GM12864 (cell line): ENCODE results near the gene TOX2.

Experiments used
- DNase-seq: peaks from one replicate; pipeline ENCODE4 v3.0.0-alpha.2; 2011; ENCODE audit warnings: low read depth
- H3K4me3 ChIP-seq: 2 replicates; pipeline ENCODE4 v1.5.1; 2011; ENCODE audit warnings: mild to moderate bottlenecking, low read depth, low read length, control low read depth
- TF ChIP-seq, protein P1 (sequence below): IDR thresholded peaks from 2 replicates; pipeline ENCODE4 v1.5.1; 2011; ENCODE audit warnings: low read depth, mild to moderate bottlenecking, moderate library complexity, low read length, control low read depth, inconsistent platforms; ENCODE audit errors: missing control alignments

The TOX2 gene

DNA sequence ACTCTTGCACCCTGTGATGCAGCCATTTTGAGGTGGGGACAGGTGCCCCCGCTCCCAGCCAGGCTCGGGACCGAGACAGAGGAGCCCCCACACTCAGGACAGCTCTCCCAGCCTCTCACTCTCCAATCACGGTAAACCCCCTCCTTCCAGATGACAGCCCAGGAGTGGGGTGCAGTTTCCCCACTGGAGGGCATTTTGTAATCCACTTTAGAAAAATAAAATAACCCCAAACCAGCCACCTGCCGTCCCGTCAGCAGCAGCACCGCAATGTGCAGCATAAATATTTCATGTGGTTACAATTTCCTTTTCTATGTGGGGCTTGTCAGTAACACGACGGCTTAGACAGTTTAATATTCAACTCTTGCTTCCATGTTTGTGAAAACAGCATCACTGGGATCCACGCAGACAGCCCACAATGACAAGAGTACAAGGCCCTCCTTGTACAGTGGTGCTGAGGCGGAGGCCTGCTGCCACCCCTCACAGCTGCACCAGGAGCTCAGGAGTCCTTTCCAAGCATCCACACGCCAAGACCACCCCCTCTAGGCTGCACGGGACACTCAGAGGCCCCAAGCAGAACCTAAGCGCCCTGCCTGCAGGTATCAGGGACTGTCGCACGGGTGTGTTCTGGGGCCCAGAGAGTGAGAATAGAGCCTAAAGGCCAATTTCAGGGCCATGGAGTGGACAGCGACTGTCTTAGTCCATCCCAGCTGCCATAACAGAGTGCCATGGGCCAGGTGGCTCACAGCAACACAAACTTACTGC is 155.7 kb downstream of the TOX2 start:
- DNase-seq = no peak
- no peak overlapping the region for H3K4me3 ChIP-seq
- TF ChIP-seq, protein P1, sequence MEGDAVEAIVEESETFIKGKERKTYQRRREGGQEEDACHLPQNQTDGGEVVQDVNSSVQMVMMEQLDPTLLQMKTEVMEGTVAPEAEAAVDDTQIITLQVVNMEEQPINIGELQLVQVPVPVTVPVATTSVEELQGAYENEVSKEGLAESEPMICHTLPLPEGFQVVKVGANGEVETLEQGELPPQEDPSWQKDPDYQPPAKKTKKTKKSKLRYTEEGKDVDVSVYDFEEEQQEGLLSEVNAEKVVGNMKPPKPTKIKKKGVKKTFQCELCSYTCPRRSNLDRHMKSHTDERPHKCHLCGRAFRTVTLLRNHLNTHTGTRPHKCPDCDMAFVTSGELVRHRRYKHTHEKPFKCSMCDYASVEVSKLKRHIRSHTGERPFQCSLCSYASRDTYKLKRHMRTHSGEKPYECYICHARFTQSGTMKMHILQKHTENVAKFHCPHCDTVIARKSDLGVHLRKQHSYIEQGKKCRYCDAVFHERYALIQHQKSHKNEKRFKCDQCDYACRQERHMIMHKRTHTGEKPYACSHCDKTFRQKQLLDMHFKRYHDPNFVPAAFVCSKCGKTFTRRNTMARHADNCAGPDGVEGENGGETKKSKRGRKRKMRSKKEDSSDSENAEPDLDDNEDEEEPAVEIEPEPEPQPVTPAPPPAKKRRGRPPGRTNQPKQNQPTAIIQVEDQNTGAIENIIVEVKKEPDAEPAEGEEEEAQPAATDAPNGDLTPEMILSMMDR = no peak

DNA sequence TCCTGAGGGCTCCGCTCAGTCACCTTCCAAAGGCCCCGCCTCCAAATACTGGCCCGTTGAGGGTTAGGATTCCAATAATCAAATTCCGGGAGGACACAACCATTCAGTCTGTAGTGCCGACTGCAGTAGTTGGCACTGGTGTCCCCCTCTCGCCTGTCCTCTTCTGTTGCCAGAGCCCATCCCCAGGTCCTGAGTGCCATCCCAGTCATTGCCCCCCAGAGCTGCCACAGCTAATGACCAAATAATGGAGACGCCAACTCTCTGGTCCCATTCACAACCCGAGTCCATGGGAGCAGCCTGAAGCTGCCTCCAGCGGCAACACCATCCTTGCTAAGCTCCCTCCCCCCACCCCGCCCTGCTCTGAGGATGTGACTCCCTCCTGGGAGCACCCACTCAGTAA is 156.4 kb downstream of the TOX2 start:
- no peak overlapping the region for H3K4me3 ChIP-seq
- DNase-seq = no peak
- TF ChIP-seq, protein P1 = no peak

DNA sequence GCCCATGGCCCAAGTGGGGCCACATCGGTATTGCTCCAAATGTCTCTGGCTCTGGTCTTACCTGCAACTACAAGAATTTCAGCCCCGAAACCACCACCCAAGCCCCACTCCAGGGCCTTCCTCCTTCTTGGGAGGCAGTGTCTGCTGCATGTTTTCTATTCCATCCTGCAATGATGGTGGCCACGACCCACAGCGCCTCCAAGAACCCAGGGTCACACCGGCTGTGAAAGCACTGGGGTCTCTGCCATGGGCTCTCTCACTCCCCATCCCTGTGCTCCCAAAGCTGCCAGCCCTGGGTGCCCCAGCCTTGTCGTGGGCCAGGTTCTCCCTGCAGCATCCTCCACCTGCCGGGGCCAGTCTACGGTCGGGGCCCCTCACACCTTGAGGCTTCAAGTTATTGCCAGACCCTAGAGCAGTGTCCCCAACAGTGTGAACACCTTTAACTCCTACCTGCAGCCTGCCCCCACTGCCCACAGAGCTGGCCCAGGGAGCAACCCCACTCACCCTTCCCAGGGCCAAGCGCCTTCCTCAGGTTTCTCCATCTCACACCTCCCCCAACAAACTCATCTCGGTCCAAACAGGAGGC is 157.0 kb downstream of the TOX2 start:
- no peak for DNase-seq
- TF ChIP-seq, protein P1 = no peak
- no peak overlapping the region for H3K4me3 ChIP-seq

DNA sequence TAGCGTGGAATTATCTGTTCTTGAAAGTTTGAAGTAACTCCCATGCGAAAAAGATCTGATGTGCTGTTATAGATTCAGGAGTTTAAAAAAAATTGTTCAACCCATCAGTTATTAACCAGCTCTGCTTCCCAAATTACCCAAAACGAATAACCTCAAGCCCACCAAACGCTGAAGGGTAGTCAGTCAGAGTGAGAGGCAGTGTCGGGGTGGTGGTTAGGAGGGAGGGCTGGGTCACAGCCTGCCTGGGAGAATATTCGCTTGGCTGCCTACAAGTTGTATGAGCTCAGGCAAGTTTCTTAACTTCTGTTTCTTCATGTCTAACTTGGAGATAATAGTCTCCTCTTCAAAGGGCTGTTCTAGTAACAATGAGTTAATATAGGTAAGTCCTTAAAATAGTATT is 157.7 kb downstream of the TOX2 start:
- TF ChIP-seq, protein P1 = no peak
- no peak for DNase-seq
- no peak overlapping the region for H3K4me3 ChIP-seq

DNA sequence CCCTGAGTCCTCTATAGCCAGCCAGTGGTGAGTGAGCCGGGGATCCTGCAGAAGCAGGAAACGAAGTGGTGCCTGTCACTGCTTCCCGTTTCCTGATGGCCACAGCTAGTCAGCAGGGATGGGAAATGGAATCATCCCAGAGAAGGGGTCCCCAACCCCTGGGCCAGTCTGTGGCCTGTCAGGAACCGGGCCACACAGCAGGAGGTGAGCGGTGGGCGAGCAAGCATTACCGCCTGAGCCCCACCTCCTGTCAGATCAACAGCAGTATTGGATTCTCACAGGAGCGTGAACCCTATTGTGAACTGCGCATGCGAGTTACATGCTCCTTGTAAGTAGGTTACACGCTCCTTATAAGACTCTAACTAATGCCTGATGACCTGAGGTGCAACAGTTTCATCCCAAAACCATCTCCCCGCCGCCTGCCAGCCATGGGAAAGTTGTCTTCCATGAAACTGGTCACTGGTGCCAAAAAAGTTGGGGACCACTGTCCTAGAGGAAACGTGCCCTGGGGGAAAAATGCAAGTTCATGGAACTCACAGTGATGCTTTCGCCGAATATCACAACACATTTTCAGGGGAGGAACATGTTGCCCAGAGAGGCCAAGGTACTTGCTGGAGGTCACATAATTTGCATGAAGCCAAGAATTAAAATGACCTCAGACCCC is 158.5 kb downstream of the TOX2 start:
- no peak for DNase-seq
- H3K4me3 ChIP-seq = no peak overlapping the region
- TF ChIP-seq, protein P1 = no peak

DNA sequence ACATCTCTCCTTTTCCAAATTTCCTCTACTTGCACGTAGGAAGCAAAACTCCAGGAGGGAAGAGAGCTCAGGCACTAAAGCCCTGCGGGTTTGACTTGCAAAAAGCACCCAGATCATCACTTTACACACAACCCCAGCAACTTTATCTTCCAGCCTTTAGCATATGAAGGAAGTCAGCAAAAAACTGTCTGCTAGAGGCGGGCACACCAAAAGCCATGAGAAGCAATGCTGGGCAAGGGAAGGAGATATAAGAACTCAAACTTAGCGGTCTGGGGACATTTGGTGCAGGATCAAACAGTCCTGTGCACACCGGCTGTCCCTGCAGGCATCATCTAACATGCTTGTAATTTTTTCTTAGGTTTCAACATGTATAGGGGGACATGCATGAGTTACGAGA is 159.0 kb downstream of the TOX2 start:
- H3K4me3 ChIP-seq = no peak overlapping the region
- TF ChIP-seq, protein P1 = no peak
- DNase-seq = no peak
